ENCODE measurements around the gene ZNF28.
A peak's percentile ranks its signal among the peaks of the same experiment; 100 is the strongest.
"Not testable (repeated sequence)": the region's sequence is repeated elsewhere in the genome, so short reads cannot be mapped to it uniquely, and the experiment has no call there.

ZNF28 gene

GRCh38 chr19:52825765-52826164 lies 4.3 kb upstream of the ZNF28 start:
- no peaks in the 10 kb centered on the region for H3K79me2 ChIP-seq
- TF ChIP-seq CTCF (IDR thresholded peaks at IDR 0.05), result no peak
- H3K4me1 ChIP-seq, result no peaks in the 10 kb centered on the region
- no peaks in the 10 kb centered on the region for H3K9me3 ChIP-seq (ENCODE audit: control insufficient read depth, low read length)
- H3K27me3 ChIP-seq (ENCODE audit: control insufficient read depth, insufficient read depth, low read length), result no peaks in the 10 kb centered on the region
- H3K27ac ChIP-seq, result no peak overlapping the region
- H2AFZ ChIP-seq, result no peak overlapping the region
- H3K36me3 ChIP-seq (ENCODE audit: control insufficient read depth, insufficient read depth, low read length), result no peaks in the 10 kb centered on the region
- H3K4me2 ChIP-seq (ENCODE audit: low read length), result no peak overlapping the region
- no peak overlapping the region for H3K9ac ChIP-seq
- H3K4me3 ChIP-seq (ENCODE audit: low read depth, low read length), result no peak overlapping the region

- Histone ChIP-seq H3K79me2 (no peaks in the 10 kb centered on the region), H3K9ac (no peak overlapping the region), H3K4me3 (ENCODE audit: low read depth, low read length) (no peak overlapping the region), H2AFZ (no peak overlapping the region), H3K27ac (no peak overlapping the region), H3K36me3 (ENCODE audit: control insufficient read depth, insufficient read depth, low read length) (no peaks in the 10 kb centered on the region), H3K27me3 (ENCODE audit: control insufficient read depth, insufficient read depth, low read length) (no peaks in the 10 kb centered on the region), H3K4me2 (ENCODE audit: low read length) (no peak overlapping the region), H3K9me3 (ENCODE audit: control insufficient read depth, low read length) (no peaks in the 10 kb centered on the region), H3K4me1 (no peaks in the 10 kb centered on the region)
- no peak for TF ChIP-seq CTCF (IDR thresholded peaks at IDR 0.05)
Measured at GRCh38 chr19:52823676-52824075, 2.2 kb upstream of the ZNF28 start.

GRCh38 chr19:52820472-52821203 lies 795 bp downstream of the ZNF28 start:
- H3K27me3 ChIP-seq (ENCODE audit: control insufficient read depth, insufficient read depth, low read length); H2AFZ ChIP-seq; H3K79me2 ChIP-seq; H3K36me3 ChIP-seq (ENCODE audit: control insufficient read depth, insufficient read depth, low read length); H3K4me1 ChIP-seq; H3K27ac ChIP-seq; H3K9me3 ChIP-seq (ENCODE audit: control insufficient read depth, low read length); H3K9ac ChIP-seq: not testable (repeated sequence)
- peak overlapping the region; percentile 61 for H3K4me3 ChIP-seq (ENCODE audit: low read depth, low read length)
- peak overlapping the region; percentile 78 for H3K4me2 ChIP-seq (ENCODE audit: low read length)

GRCh38 chr19:52809801-52810200 lies 11.6 kb downstream of the ZNF28 start:
- no peak overlapping the region for H2AFZ ChIP-seq
- no peak for TF ChIP-seq CTCF (IDR thresholded peaks at IDR 0.05)
- H3K9me3 ChIP-seq (ENCODE audit: control insufficient read depth, low read length), result no peaks in the 10 kb centered on the region
- no peak overlapping the region for H3K4me3 ChIP-seq (ENCODE audit: low read depth, low read length)
- H3K4me1 ChIP-seq, result no peaks in the 10 kb centered on the region
- no peak overlapping the region for H3K9ac ChIP-seq
- no peaks in the 10 kb centered on the region for H3K79me2 ChIP-seq
- no peak overlapping the region for H3K27ac ChIP-seq
- H3K4me2 ChIP-seq (ENCODE audit: low read length), result no peak overlapping the region
- no peaks in the 10 kb centered on the region for H3K36me3 ChIP-seq (ENCODE audit: control insufficient read depth, insufficient read depth, low read length)
- H3K27me3 ChIP-seq (ENCODE audit: control insufficient read depth, insufficient read depth, low read length), result no peaks in the 10 kb centered on the region

- not testable (repeated sequence) for H3K36me3 ChIP-seq (ENCODE audit: control insufficient read depth, insufficient read depth, low read length); H3K9ac ChIP-seq; H3K79me2 ChIP-seq; H3K27ac ChIP-seq; H3K4me1 ChIP-seq; H2AFZ ChIP-seq; H3K4me3 ChIP-seq (ENCODE audit: low read depth, low read length); H3K4me2 ChIP-seq (ENCODE audit: low read length); H3K27me3 ChIP-seq (ENCODE audit: control insufficient read depth, insufficient read depth, low read length); H3K9me3 ChIP-seq (ENCODE audit: control insufficient read depth, low read length)
Measured at GRCh38 chr19:52799950-52800640, 21.3 kb downstream of the ZNF28 start.

All from parathyroid adenoma (tissue), 2 donors.